HPDE6-E6E7 (cell line): Measurements from ENCODE around the gene GSTA5.
"Not testable (repeated sequence)": the region's sequence is repeated elsewhere in the genome, so short reads cannot be mapped to it uniquely, and the experiment has no call there.

Source experiments
- DNase-seq: peaks from one replicate; pipeline ENCODE4 v3.0.0; 2011; ENCODE audit warnings: missing footprints; ENCODE audit errors: extremely low spot score

GSTA5 gene

DNA sequence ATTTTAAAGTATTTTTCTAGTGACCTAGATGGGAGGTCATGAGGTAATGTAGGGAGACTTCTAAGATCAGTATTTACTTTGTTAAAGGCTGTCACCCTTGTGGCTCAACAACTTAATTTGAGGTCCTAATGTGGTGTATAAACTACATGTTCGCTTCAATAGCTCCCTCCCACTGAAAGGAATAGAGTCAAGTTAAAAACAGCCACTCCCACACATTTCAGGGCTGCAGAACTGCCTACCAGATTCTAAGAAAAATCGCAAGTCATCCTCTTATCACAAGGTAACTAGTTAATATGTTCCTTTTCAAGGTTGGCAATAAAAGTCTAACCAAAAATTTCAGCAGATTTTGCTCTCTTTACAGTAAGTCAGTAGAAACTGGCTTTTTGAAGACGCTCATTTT lies 52.1 kb downstream of the GSTA5 start:
- no peak for DNase-seq

DNA sequence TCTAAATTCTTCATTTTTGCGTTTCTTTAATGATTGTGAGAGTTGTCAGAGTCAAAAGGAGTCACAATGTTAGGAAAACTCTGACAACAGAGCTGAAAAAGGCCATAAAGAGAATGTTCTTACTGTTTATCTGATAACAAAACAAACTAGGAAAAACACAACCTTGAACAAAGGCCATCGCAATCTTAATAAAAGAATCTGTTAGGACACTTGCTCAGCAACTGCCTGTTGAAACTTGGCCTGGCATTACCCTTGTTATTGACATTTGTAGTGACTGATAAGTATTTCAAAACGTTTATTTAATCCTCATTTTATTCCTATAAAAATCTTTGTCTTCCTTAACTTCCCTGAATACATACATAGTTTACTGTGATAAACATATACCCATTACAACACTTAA lies 52.7 kb downstream of the GSTA5 start:
- DNase-seq: no peak

DNA sequence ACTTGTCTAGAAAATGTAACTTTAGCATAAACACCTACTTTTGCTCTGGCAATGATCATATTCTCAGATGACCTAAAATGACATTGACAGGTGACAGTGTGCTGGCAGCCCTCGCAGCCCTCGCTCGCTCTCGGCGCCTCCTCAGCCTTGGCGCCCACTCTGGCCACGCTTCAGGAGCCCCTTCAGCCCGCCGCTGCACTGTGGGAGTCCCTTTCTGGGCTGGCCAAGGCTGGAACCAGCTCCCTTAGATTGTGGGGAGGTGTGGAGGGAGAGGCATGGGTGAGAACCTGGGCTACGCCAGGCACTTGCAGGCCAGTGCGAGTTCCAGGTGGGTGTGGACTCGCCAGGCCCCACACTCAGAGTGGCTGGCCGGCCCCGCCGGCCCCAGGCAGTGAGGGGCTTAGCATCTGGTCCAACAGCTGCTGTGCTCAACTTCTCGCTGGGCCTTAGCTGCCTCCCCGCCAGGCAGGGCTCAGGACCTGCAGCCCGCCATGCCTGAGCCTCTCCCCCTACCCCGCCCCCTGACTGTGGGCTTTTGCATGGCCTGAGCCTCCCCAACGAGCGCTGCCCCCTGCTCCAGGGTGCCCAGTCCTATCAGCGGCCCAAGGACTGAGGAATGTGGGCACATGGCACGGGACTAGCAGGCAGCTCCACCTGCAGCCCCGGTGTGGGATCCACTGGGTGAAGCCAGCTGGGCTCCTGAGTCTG lies 54.2 kb downstream of the GSTA5 start:
- no peak for DNase-seq

DNA sequence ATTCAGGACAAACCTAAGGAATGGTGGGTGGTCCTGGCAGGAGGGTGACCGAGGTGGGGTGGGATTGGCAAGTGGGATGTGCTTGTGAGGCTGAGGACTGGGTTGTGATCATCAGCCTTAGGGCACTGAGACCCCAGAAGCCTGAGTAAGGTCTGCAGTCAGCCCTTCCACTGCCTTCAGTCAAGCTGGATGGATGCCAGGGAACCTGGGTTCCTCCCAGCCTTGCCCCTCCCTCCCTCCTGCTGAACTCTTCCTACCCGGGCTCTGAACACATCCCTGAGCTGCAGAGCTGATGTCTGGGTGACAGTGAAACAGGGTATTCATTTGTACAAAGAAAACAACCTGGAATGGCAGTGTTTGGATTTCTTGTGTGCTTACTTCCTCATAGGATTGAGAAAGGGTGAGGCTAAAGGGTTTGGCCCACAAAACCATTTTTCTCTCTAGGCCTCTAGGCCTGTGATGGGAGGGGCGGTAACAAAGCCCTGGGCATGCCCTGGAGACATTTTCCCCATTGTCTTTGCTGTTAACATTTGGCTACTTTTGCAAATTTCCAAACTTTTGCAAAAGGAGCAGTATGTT lies 57.8 kb downstream of the GSTA5 start:
- DNase-seq: not testable (repeated sequence)

DNA sequence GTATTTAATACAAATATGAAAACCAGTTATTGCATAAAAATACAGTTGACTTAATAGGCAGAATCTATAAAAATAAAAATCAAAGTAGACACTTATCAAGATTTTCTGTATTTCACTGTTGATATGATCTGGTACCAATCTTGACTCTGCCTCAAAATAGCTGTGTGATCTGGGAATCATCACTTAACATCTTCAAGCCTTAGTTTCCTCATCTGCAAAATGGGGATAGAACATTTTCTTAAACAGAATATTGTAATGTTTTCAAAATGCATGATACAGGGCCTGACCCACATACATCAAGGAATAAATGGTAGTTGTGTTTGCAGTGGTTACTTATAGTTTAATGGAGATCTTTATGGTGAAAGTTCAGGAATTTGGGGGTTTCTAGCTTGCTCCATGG lies 58.4 kb downstream of the GSTA5 start:
- DNase-seq: not testable (repeated sequence)
